ENCODE data around the gene TIMM8B. TPM values are rescaled to one million over a fixed set of nuclear protein-coding genes. Genes with fewer than 3 reads are reported as not detected.

Gene TIMM8B
- total RNA-seq, 1 donor from 2014 or later = 37.0 TPM

- no peak overlapping the region for H3K27ac Mint-ChIP-seq
- H3K4me1 Mint-ChIP-seq = no peaks in the 10 kb centered on the region
- no peak for TF ChIP-seq CTCF (IDR thresholded peaks at IDR 0.05)
- ATAC-seq (ENCODE audit: low read depth) = no peak
- DNase-seq = no peak
- intact Hi-C loops (cut with micrococcal nuclease) = no loop called here
- H3K36me3 Mint-ChIP-seq (ENCODE audit: low read depth) = peaks cover 2% of the 10 kb centered on the region
- no peaks in the 10 kb centered on the region for H3K27me3 Mint-ChIP-seq
- no peak overlapping the region for H3K4me3 Mint-ChIP-seq
- ChIA-PET POLR2A (no interaction called here), CTCF (no interaction called here)
- no peaks in the 10 kb centered on the region for H3K9me3 Mint-ChIP-seq
Measured at GRCh38 chr11:112127056-112127455, 40.5 kb upstream of the TIMM8B start.

DNA sequence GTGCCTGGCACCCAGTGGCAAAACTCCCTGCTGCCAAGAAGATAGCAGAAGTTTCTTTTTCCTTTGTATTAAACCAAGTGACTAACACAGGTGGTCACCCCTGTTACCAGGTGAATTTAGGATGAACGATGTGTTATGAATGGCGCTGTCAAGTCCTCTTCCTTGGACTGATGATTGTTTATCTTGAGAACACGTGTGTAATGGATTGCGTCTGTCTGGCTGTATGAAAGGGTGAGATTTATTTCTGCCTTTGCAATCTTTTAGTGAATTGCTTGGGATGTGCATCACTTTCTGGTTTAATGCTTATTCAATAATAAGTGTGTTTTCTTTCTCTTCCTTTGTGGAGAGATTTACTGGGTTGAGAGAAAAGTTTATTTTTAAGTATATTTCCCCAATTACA lies 36.6 kb upstream of the TIMM8B start:
- peaks cover 2% of the 10 kb centered on the region for H3K36me3 Mint-ChIP-seq (ENCODE audit: low read depth)
- ATAC-seq (ENCODE audit: low read depth) (no peak), DNase-seq (no peak)
- no peaks in the 10 kb centered on the region for H3K27me3 Mint-ChIP-seq
- H3K4me1 Mint-ChIP-seq = peaks cover 7% of the 10 kb centered on the region
- H3K27ac Mint-ChIP-seq = no peak overlapping the region
- CTCF ChIA-PET = no interaction called here
- TF ChIP-seq CTCF (IDR thresholded peaks at IDR 0.05) = no peak
- intact Hi-C loops (cut with micrococcal nuclease) = no loop called here
- no peak overlapping the region for H3K4me3 Mint-ChIP-seq
- POLR2A ChIA-PET = no interaction called here
- no peaks in the 10 kb centered on the region for H3K9me3 Mint-ChIP-seq

GRCh38 chr11:112121981-112122615 lies 35.5 kb upstream of the TIMM8B start:
- ChIA-PET POLR2A (no interaction called here), CTCF (interaction anchor here (1.0 kb wide), 1 partner anchor 158 kb away, joined by 3 read pairs; no protein-coding TSS in a partner anchor)
- H3K4me1 Mint-ChIP-seq = peaks cover 7% of the 10 kb centered on the region
- no peak for ATAC-seq (ENCODE audit: low read depth)
- H3K4me3 Mint-ChIP-seq = no peak overlapping the region
- peaks cover 2% of the 10 kb centered on the region for H3K36me3 Mint-ChIP-seq (ENCODE audit: low read depth)
- intact Hi-C loops (cut with micrococcal nuclease) = no loop called here
- no peaks in the 10 kb centered on the region for H3K9me3 Mint-ChIP-seq
- TF ChIP-seq CTCF (IDR thresholded peaks at IDR 0.05) = no peak
- DNase-seq = no peak
- no peaks in the 10 kb centered on the region for H3K27me3 Mint-ChIP-seq
- H3K27ac Mint-ChIP-seq = no peak overlapping the region

GRCh38 chr11:112118176-112118575 lies 31.6 kb upstream of the TIMM8B start:
- Mint-ChIP-seq H3K27me3 (no peaks in the 10 kb centered on the region), H3K4me3 (no peak overlapping the region), H3K4me1 (peaks cover 8% of the 10 kb centered on the region), H3K36me3 (ENCODE audit: low read depth) (peaks cover 2% of the 10 kb centered on the region), H3K9me3 (no peaks in the 10 kb centered on the region), H3K27ac (no peak overlapping the region)
- DNase-seq = no peak
- no peak for TF ChIP-seq CTCF (IDR thresholded peaks at IDR 0.05)
- ChIA-PET CTCF (no interaction called here), POLR2A (no interaction called here)
- intact Hi-C loops (cut with micrococcal nuclease) = no loop called here
- no peak for ATAC-seq (ENCODE audit: low read depth)

DNA sequence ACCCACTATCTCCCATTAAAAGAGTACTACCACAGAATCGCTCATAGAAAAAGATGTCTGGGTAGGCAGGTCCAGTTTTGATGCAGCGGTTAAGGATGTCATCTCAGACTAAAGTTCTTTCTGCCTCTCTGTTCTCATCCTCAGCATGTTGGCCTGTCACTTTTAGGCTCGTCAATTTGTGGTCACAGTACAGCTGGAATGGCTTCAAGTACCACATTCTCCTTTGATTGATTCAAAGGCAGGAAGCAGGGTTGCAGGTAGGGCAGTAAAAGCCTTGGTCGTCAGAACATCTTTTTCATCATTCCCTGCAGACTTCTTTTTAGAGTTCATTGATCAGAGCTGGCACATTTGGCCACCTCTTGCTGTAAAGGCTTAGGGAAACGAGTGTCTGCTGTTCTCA lies 28.8 kb upstream of the TIMM8B start:
- Mint-ChIP-seq H3K27ac (no peak overlapping the region), H3K36me3 (ENCODE audit: low read depth) (no peaks in the 10 kb centered on the region), H3K4me1 (peaks cover 6% of the 10 kb centered on the region), H3K9me3 (no peaks in the 10 kb centered on the region), H3K27me3 (no peaks in the 10 kb centered on the region), H3K4me3 (no peak overlapping the region)
- intact Hi-C loops (cut with micrococcal nuclease) = no loop called here
- CTCF ChIA-PET = interaction anchor here (2.0 kb wide), 1 partner anchor 165 kb away, joined by 6 read pairs; no protein-coding TSS in a partner anchor
- no peak for TF ChIP-seq CTCF (IDR thresholded peaks at IDR 0.05)
- ATAC-seq (ENCODE audit: low read depth) (no peak), DNase-seq (no peak)
- POLR2A ChIA-PET = no interaction called here

All from activated B cell treated with CpG ODN at 0.5 μM for 24 hours (primary cell).